SJCRH30 (cell line): ENCODE results near the gene NEU4. TPM values are rescaled to one million over a fixed set of nuclear protein-coding genes. Genes with fewer than 3 reads are reported as not detected.

Experiments
- DNase-seq, 2 experiments: peaks; one replicate each; pipeline ENCODE4 v3.0.0-alpha.2; 2015 to 2020
- H3K27ac ChIP-seq: fragments of 250-450 bp; sonication (Bioruptor Pico); 2 replicates; pipeline ENCODE4 v1.5.1; 2020; ENCODE audit warnings: mild to moderate bottlenecking, moderate library complexity
- H3K27me3 ChIP-seq: fragments of 250-450 bp; sonication (Bioruptor Pico); 2 replicates; pipeline ENCODE4 v1.5.1; 2020; ENCODE audit warnings: mild to moderate bottlenecking, moderate library complexity
- H3K36me3 ChIP-seq: fragments of 250-450 bp; sonication (Bioruptor Pico); 2 replicates; pipeline ENCODE4 v1.5.1; 2020; ENCODE audit warnings: mild to moderate bottlenecking, moderate library complexity
- H3K4me1 ChIP-seq: fragments of 250-450 bp; sonication (Bioruptor Pico); 2 replicates; pipeline ENCODE4 v1.5.1; 2020; ENCODE audit warnings: mild to moderate bottlenecking, moderate library complexity
- H3K4me3 ChIP-seq: fragments of 250-450 bp; sonication (Bioruptor Pico); 2 replicates; pipeline ENCODE4 v1.5.1; 2020; ENCODE audit warnings: mild to moderate bottlenecking, moderate library complexity
- H3K9me3 ChIP-seq: fragments of 250-450 bp; sonication (Bioruptor Pico); replicated peaks from 2 replicates; pipeline ENCODE4 v1.5.1; 2020; ENCODE audit warnings: mild to moderate bottlenecking, moderate library complexity
- total RNA-seq: library from RNA; depleted of rRNA; stranded (reverse); fragments of >200 nt; shearing (Covaris generic); gene quantifications from 2 replicates; pipeline ENCODE4 v1.2.3, GENCODE V29; 2014

The NEU4 gene
- total RNA-seq, 1 experiment from 2014 or later, result 6.8 TPM

DNA sequence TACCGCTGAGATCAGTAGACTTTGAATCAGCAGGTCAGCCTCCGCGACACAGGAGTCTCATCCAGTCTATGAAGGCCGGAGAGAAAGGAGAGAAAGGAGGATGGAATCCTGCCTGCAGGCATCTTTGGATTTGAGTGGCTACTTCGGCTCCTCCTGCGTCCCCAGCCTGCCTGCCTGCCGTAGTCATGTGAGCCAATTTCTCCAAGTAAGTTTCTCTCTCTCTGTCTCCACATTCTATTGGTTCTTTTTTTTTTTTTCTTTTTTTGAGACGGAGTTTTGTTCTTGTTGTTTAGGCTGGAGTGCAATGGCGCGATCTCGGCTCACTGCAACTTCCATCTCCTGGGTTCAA is 33.0 kb downstream of the NEU4 start:
- Histone ChIP-seq H3K36me3 (no peaks in the 10 kb centered on the region), H3K4me1 (no peaks in the 10 kb centered on the region), H3K4me3 (no peak overlapping the region), H3K9me3 (no peaks in the 10 kb centered on the region), H3K27ac (no peak overlapping the region), H3K27me3 (no peaks in the 10 kb centered on the region)
- DNase-seq, result no peak

- no peaks in the 10 kb centered on the region for H3K9me3 ChIP-seq
- no peak for DNase-seq
- H3K27ac ChIP-seq, result no peak overlapping the region
- H3K27me3 ChIP-seq, result no peaks in the 10 kb centered on the region
- no peaks in the 10 kb centered on the region for H3K36me3 ChIP-seq
- H3K4me3 ChIP-seq, result no peak overlapping the region
- no peaks in the 10 kb centered on the region for H3K4me1 ChIP-seq
Measured at GRCh38 chr2:241842620-241843211, 33.7 kb downstream of the NEU4 start.

GRCh38 chr2:241843321-241844065 is 34.5 kb downstream of the NEU4 start:
- H3K4me1 ChIP-seq, result no peaks in the 10 kb centered on the region
- DNase-seq, result no peak
- no peak overlapping the region for H3K27ac ChIP-seq
- no peaks in the 10 kb centered on the region for H3K36me3 ChIP-seq
- no peaks in the 10 kb centered on the region for H3K27me3 ChIP-seq
- H3K4me3 ChIP-seq, result no peak overlapping the region
- no peaks in the 10 kb centered on the region for H3K9me3 ChIP-seq

DNA sequence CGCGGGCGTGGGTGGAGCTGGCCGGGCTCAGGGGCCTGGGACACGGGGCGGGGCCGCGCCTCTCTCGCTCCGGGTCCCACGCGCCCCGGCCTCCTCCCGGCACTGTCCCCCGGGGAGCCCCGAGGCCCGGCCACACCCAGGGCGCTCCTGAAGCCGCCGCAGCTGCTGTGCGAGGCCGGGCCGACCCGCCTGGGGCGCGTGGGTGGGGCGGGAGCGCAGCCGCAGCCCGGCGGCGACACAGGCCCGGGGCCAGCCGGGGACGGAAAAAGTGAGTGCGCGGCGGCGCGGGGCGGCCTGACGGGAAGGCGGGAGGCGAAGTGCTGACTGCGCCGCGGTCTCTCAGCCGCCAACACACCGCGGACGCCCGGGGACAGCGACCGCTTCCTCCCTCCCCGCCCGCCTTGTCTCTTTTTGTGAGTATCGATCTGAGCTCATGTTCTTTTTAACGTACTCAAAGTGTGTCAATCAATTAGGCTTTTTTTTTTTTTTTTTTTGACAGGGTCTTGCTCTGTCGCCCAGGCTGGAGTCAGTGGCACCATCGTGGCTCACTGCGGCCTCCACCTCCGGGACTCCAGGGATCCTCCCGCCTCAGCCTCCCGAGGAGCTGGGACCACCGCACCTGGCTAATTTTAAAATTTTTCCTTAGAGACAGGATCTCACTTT is 35.2 kb downstream of the NEU4 start:
- no peaks in the 10 kb centered on the region for H3K9me3 ChIP-seq
- no peak overlapping the region for H3K27ac ChIP-seq
- DNase-seq, result no peak
- no peak overlapping the region for H3K4me3 ChIP-seq
- H3K27me3 ChIP-seq, result no peaks in the 10 kb centered on the region
- no peaks in the 10 kb centered on the region for H3K36me3 ChIP-seq
- no peaks in the 10 kb centered on the region for H3K4me1 ChIP-seq

DNA sequence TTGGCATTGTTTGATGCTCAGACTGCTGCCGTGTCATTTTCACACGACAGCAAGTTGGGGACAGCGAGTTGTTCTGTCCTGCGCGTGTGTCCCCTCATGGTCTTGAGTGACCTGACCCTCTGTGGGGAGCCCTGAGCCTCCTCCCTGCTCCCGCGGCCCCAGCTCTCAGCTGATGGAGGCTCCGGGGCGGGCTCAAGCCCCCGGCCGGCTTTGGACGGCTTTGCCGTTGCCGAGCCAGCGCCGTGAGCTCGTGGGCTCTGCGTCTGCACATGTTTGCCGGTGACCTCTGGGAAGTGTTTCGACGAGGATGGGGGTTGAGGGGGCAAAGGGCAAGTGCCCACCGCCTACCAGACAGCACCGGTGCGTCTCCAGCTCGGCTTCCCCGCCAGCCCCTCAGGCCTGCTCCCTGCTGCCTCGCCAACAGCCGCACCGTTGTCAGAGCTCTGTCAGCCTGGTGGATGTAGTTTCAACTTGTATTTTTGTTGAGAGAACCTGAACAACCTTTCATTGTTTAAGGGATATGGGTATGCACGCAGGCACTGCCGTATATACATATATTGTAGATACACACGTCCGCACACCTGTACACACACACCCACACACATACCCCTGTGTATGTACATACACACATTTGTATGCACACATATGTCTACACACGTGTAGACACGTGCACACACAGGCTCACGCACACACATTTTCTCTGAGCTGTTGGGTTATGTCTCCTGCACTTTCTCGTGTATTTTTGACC is 36.0 kb downstream of the NEU4 start:
- H3K4me1 ChIP-seq, result no peaks in the 10 kb centered on the region

GRCh38 chr2:241846406-241846805 is 37.4 kb downstream of the NEU4 start:
- Histone ChIP-seq H3K9me3 (no peaks in the 10 kb centered on the region), H3K27me3 (no peaks in the 10 kb centered on the region)

More for the DNA sequence above, 36.0 kb downstream of the NEU4 start:
- no peaks in the 10 kb centered on the region for H3K36me3 ChIP-seq
- H3K4me3 ChIP-seq, result no peak overlapping the region
- H3K9me3 ChIP-seq, result no peaks in the 10 kb centered on the region
- H3K27me3 ChIP-seq, result no peaks in the 10 kb centered on the region
- H3K27ac ChIP-seq, result no peak overlapping the region
- DNase-seq, result no peak

GRCh38 chr2:241848761-241849615 is 40.0 kb downstream of the NEU4 start:
- H3K4me3 ChIP-seq, result no peak overlapping the region
- H3K4me1 ChIP-seq, result peaks cover 5% of the 10 kb centered on the region
- no peaks in the 10 kb centered on the region for H3K9me3 ChIP-seq
- peaks cover 5% of the 10 kb centered on the region; the same call in 1 of the 2 replicates for H3K27me3 ChIP-seq
- H3K27ac ChIP-seq, result no peak overlapping the region
- no peaks in the 10 kb centered on the region for H3K36me3 ChIP-seq
- DNase-seq, result no peak

More at GRCh38 chr2:241846406-241846805, 37.4 kb downstream of the NEU4 start:
- Histone ChIP-seq H3K36me3 (no peaks in the 10 kb centered on the region), H3K4me3 (no peak overlapping the region), H3K4me1 (no peaks in the 10 kb centered on the region), H3K27ac (no peak overlapping the region)
- DNase-seq, result no peak

- Histone ChIP-seq H3K4me1 (peaks cover 14% of the 10 kb centered on the region), H3K4me3 (no peak overlapping the region), H3K27ac (no peak overlapping the region), H3K9me3 (no peaks in the 10 kb centered on the region), H3K36me3 (no peaks in the 10 kb centered on the region), H3K27me3 (peaks cover 5% of the 10 kb centered on the region; the same call in 1 of the 2 replicates)
- DNase-seq, result no peak
Measured at GRCh38 chr2:241849616-241850543, 40.9 kb downstream of the NEU4 start.

- peaks cover 5% of the 10 kb centered on the region; the same call in 1 of the 2 replicates for H3K27me3 ChIP-seq
- H3K27ac ChIP-seq, result no peak overlapping the region
- peaks cover 22% of the 10 kb centered on the region for H3K4me1 ChIP-seq
- DNase-seq, result no peak
- no peaks in the 10 kb centered on the region for H3K36me3 ChIP-seq
- H3K9me3 ChIP-seq, result no peaks in the 10 kb centered on the region
- no peak overlapping the region for H3K4me3 ChIP-seq
Measured at GRCh38 chr2:241850544-241851324, 41.7 kb downstream of the NEU4 start.

GRCh38 chr2:241851325-241852115 is 42.5 kb downstream of the NEU4 start:
- Histone ChIP-seq H3K9me3 (no peaks in the 10 kb centered on the region), H3K4me3 (no peak overlapping the region), H3K4me1 (peaks cover 23% of the 10 kb centered on the region), H3K36me3 (no peaks in the 10 kb centered on the region), H3K27ac (no peak overlapping the region), H3K27me3 (peaks cover 5% of the 10 kb centered on the region; the same call in 1 of the 2 replicates)
- no peak for DNase-seq

- Histone ChIP-seq H3K9me3 (no peaks in the 10 kb centered on the region), H3K27ac (no peak overlapping the region), H3K4me3 (no peak overlapping the region), H3K27me3 (peaks cover 5% of the 10 kb centered on the region; the same call in 1 of the 2 replicates), H3K4me1 (peaks cover 23% of the 10 kb centered on the region), H3K36me3 (no peaks in the 10 kb centered on the region)
- no peak for DNase-seq
Measured at GRCh38 chr2:241852116-241852980, 43.4 kb downstream of the NEU4 start.
